ENCODE data around the gene ETFDH. TPM values are rescaled to one million over a fixed set of nuclear protein-coding genes. Genes with fewer than 3 reads are reported as not detected.
"Not testable (repeated sequence)": the region's sequence is repeated elsewhere in the genome, so short reads cannot be mapped to it uniquely, and the experiment has no call there.

The ETFDH gene
- total RNA-seq, 1 donor from 2014 or later: 17.0 TPM

DNA sequence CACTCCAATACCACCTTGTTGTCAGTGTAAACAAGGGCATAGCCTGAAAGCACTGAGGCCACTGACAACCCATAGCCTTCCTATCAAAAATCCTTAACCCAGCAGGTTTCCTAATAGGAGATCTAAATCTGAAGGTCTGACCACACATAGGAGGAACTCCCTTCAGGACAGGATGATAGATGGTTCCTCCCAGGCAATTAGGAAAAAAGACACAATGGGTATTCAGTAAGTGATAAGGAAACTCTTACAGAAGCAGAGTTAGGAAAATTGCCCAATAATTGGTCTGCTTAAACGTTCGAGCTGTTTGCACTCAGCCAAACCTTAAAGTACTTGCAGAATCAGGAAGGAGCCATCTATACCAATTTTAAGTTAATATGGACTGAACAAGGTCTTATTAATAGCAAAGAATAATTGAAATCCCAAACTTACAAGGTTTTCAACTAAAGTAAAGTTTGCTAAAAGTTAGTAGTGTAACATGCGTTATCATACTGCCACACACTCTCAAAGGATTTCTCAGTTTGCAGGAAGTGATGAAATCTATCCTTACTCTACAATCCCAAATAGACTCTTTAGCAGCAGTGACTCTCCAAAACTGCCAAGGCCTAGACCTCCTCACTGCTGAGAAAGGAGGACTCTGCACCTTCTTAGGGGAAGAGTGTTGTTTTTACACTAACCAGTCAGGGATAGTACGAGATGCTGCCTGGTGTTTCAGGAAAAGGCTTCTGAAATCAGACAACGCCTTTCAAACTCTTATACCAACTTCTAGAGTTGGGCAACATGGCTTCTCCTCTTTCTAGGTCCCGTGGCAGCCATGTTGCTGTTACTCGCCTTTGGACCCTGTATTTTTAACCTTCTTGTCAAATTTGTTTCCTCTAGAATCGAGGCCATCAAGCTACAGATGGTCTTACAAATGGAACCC is 8.1 kb upstream of the ETFDH start:
- peaks cover 25% of the 10 kb centered on the region for H3K79me2 ChIP-seq (ENCODE audit: insufficient read depth, low read length)
- H3K36me3 ChIP-seq (ENCODE audit: insufficient read depth, low read length); H3K4me1 Mint-ChIP-seq (ENCODE audit: low read depth, unreplicated experiment); FAIRE-seq; H3K27ac Mint-ChIP-seq (ENCODE audit: unreplicated experiment); H3K4me3 ChIP-seq (ENCODE audit: insufficient read depth, low read depth, low read length); H3K4me1 ChIP-seq (ENCODE audit: insufficient read depth, low read length); H3K9ac ChIP-seq (ENCODE audit: low read length); H3K4me3 Mint-ChIP-seq (ENCODE audit: unreplicated experiment); H3K27me3 ChIP-seq (ENCODE audit: insufficient read depth, low read length); H3K9me3 ChIP-seq (ENCODE audit: insufficient read depth, low read depth, low read length); H3K27me3 Mint-ChIP-seq (ENCODE audit: low read depth, unreplicated experiment); H3K27ac ChIP-seq (ENCODE audit: low read depth, low read length); H3K9me3 Mint-ChIP-seq (ENCODE audit: unreplicated experiment); H2AFZ ChIP-seq (ENCODE audit: low read depth, low read length); H3K36me3 Mint-ChIP-seq (ENCODE audit: low read depth, unreplicated experiment); H4K20me1 ChIP-seq (ENCODE audit: insufficient read depth, low read length); H3K4me2 ChIP-seq (ENCODE audit: low read length): not testable (repeated sequence)
- DNase-seq (ENCODE audit: low read depth): peak; percentile 18

- Histone ChIP-seq H3K9ac (ENCODE audit: low read length) (no peak overlapping the region), H3K79me2 (ENCODE audit: insufficient read depth, low read length) (peaks cover 33% of the 10 kb centered on the region), H3K4me3 (ENCODE audit: insufficient read depth, low read depth, low read length) (no peak overlapping the region), H3K4me1 (ENCODE audit: insufficient read depth, low read length) (no peaks in the 10 kb centered on the region), H3K4me2 (ENCODE audit: low read length) (no peak overlapping the region), H3K36me3 (ENCODE audit: insufficient read depth, low read length) (no peaks in the 10 kb centered on the region), H2AFZ (ENCODE audit: low read depth, low read length) (no peak overlapping the region), H3K27ac (ENCODE audit: low read depth, low read length) (no peak overlapping the region), H4K20me1 (ENCODE audit: insufficient read depth, low read length) (no peaks in the 10 kb centered on the region), H3K9me3 (ENCODE audit: insufficient read depth, low read depth, low read length) (no peaks in the 10 kb centered on the region), H3K27me3 (ENCODE audit: insufficient read depth, low read length) (no peaks in the 10 kb centered on the region)
- Mint-ChIP-seq H3K9me3 (ENCODE audit: unreplicated experiment) (peaks cover 2% of the 10 kb centered on the region), H3K27ac (ENCODE audit: unreplicated experiment) (no peak overlapping the region), H3K27me3 (ENCODE audit: low read depth, unreplicated experiment) (no peaks in the 10 kb centered on the region), H3K4me3 (ENCODE audit: unreplicated experiment) (no peak overlapping the region), H3K36me3 (ENCODE audit: low read depth, unreplicated experiment) (peaks cover 6% of the 10 kb centered on the region), H3K4me1 (ENCODE audit: low read depth, unreplicated experiment) (no peaks in the 10 kb centered on the region)
- FAIRE-seq: no peak
- DNase-seq (ENCODE audit: low read depth): no peak
- no peak for TF ChIP-seq EZH2 (IDR thresholded peaks at IDR 0.05; ENCODE audit: insufficient read depth, low read length)
- no peak for TF ChIP-seq CTCF (IDR thresholded peaks at IDR 0.05; ENCODE audit: insufficient read depth, low read depth, low read length)
Observed at GRCh38 chr4:158664806-158665205, 7.3 kb upstream of the ETFDH start.

GRCh38 chr4:158666892-158667291 is 5.2 kb upstream of the ETFDH start:
- no peak overlapping the region for H3K9ac ChIP-seq (ENCODE audit: low read length)

More at GRCh38 chr4:158666892-158667291, 5.2 kb upstream of the ETFDH start:
- H3K79me2 ChIP-seq (ENCODE audit: insufficient read depth, low read length): peaks cover 51% of the 10 kb centered on the region
- peaks cover 7% of the 10 kb centered on the region for H3K4me1 ChIP-seq (ENCODE audit: insufficient read depth, low read length)
- H3K9me3 ChIP-seq (ENCODE audit: insufficient read depth, low read depth, low read length): no peaks in the 10 kb centered on the region
- no peak for DNase-seq (ENCODE audit: low read depth)
- FAIRE-seq: no peak
- no peak overlapping the region for H3K27ac ChIP-seq (ENCODE audit: low read depth, low read length)
- H3K4me3 ChIP-seq (ENCODE audit: insufficient read depth, low read depth, low read length): no peak overlapping the region
- no peaks in the 10 kb centered on the region for H4K20me1 ChIP-seq (ENCODE audit: insufficient read depth, low read length)
- peaks cover 2% of the 10 kb centered on the region for H3K9me3 Mint-ChIP-seq (ENCODE audit: unreplicated experiment)
- H3K4me1 Mint-ChIP-seq (ENCODE audit: low read depth, unreplicated experiment): peaks cover 8% of the 10 kb centered on the region
- H3K27me3 ChIP-seq (ENCODE audit: insufficient read depth, low read length): no peaks in the 10 kb centered on the region
- peaks cover 6% of the 10 kb centered on the region for H3K36me3 Mint-ChIP-seq (ENCODE audit: low read depth, unreplicated experiment)
- no peak overlapping the region for H3K4me3 Mint-ChIP-seq (ENCODE audit: unreplicated experiment)
- no peak overlapping the region for H3K4me2 ChIP-seq (ENCODE audit: low read length)
- H2AFZ ChIP-seq (ENCODE audit: low read depth, low read length): no peak overlapping the region
- no peaks in the 10 kb centered on the region for H3K27me3 Mint-ChIP-seq (ENCODE audit: low read depth, unreplicated experiment)
- H3K27ac Mint-ChIP-seq (ENCODE audit: unreplicated experiment): no peak overlapping the region
- TF ChIP-seq CTCF (IDR thresholded peaks at IDR 0.05; ENCODE audit: insufficient read depth, low read depth, low read length) (no peak), EZH2 (IDR thresholded peaks at IDR 0.05; ENCODE audit: insufficient read depth, low read length) (no peak)
- H3K36me3 ChIP-seq (ENCODE audit: insufficient read depth, low read length): no peaks in the 10 kb centered on the region
